H9 (cell line): ENCODE data around the gene ARHGAP10. TPM values are rescaled to one million over a fixed set of nuclear protein-coding genes. Genes with fewer than 3 reads are reported as not detected.

Experiments used
- DNase-seq: peaks from one replicate; pipeline ENCODE4 v3.0.0-alpha.2; 2017
- H2AFZ ChIP-seq: one replicate; pipeline ENCODE4 v1.6.1; 2013; ENCODE audit warnings: mild to moderate bottlenecking, low read length, control low read depth, moderate library complexity
- H2AK5ac ChIP-seq: 2 replicates; pipeline ENCODE4 v1.6.1; 2013; ENCODE audit warnings: low read length, control low read depth, mixed read lengths; ENCODE audit not compliant: insufficient read length
- H2BK120ac ChIP-seq: one replicate; pipeline ENCODE4 v1.6.1; 2013; ENCODE audit warnings: low read depth, mild to moderate bottlenecking, low read length, control low read depth, inconsistent platforms; ENCODE audit not compliant: poor library complexity, severe bottlenecking
- H2BK12ac ChIP-seq: 2 replicates; pipeline ENCODE4 v1.6.1; 2013; ENCODE audit warnings: low read length, control low read depth, mixed read lengths, low read depth; ENCODE audit not compliant: insufficient read length
- H2BK15ac ChIP-seq: 2 replicates; pipeline ENCODE4 v1.6.1; 2013; ENCODE audit warnings: low read depth, low read length, control low read depth
- H2BK20ac ChIP-seq: one replicate; pipeline ENCODE4 v1.6.1; 2013; ENCODE audit warnings: low read depth, mild to moderate bottlenecking, low read length, control low read depth, inconsistent platforms; ENCODE audit not compliant: poor library complexity, severe bottlenecking
- H2BK5ac ChIP-seq: 2 replicates; pipeline ENCODE4 v1.6.1; 2013; ENCODE audit warnings: low read length, control low read depth, mixed read lengths; ENCODE audit not compliant: insufficient read length
- H3K14ac ChIP-seq: 2 replicates; pipeline ENCODE4 v1.6.1; 2013; ENCODE audit warnings: low read length, control low read depth; ENCODE audit not compliant: insufficient read depth
- H3K18ac ChIP-seq: 2 replicates; pipeline ENCODE4 v1.6.1; 2013; ENCODE audit warnings: low read depth, mild to moderate bottlenecking, mixed read lengths, low read length, control low read depth; ENCODE audit not compliant: insufficient read length
- H3K23ac ChIP-seq: 2 replicates; pipeline ENCODE4 v1.6.1; 2013; ENCODE audit warnings: low read length, control low read depth, mixed read lengths, low read depth; ENCODE audit not compliant: insufficient read length
- H3K23me2 ChIP-seq: 2 replicates; pipeline ENCODE4 v1.6.1; 2013; ENCODE audit warnings: low read depth, mild to moderate bottlenecking, mixed read lengths, low read length, control low read depth; ENCODE audit not compliant: insufficient read length, poor library complexity, severe bottlenecking
- H3K27ac ChIP-seq: 2 replicates; pipeline ENCODE4 v1.5.1; 2013; ENCODE audit warnings: low read length, control low read depth, mixed read lengths, low read depth; ENCODE audit not compliant: insufficient read length
- H3K27me3 ChIP-seq: 2 replicates; pipeline ENCODE4 v1.6.1; 2013; ENCODE audit warnings: low read length, control low read depth, inconsistent platforms; ENCODE audit not compliant: insufficient read depth
- H3K4ac ChIP-seq: 2 replicates; pipeline ENCODE4 v1.6.1; 2013; ENCODE audit warnings: low read depth, mild to moderate bottlenecking, control low read depth, inconsistent platforms, low read length, moderate library complexity
- H3K4me1 ChIP-seq: 2 replicates; pipeline ENCODE4 v1.6.1; 2013; ENCODE audit warnings: low read length, control low read depth, inconsistent platforms; ENCODE audit not compliant: insufficient read depth
- H3K4me2 ChIP-seq: 2 replicates; pipeline ENCODE4 v1.6.1; 2013; ENCODE audit warnings: low read length, control low read depth, mixed read lengths; ENCODE audit not compliant: insufficient read length, insufficient read depth
- H3K56ac ChIP-seq: 2 replicates; pipeline ENCODE4 v1.6.1; 2013; ENCODE audit warnings: low read depth, mild to moderate bottlenecking, mixed read lengths, low read length, control low read depth; ENCODE audit not compliant: insufficient read length
- H3K79me1 ChIP-seq: 2 replicates; pipeline ENCODE4 v1.6.1; 2013; ENCODE audit warnings: low read depth, mild to moderate bottlenecking, moderate library complexity, low read length, control low read depth, inconsistent platforms; ENCODE audit not compliant: insufficient read depth, poor library complexity, severe bottlenecking
- H3K79me2 ChIP-seq: 2 replicates; pipeline ENCODE4 v1.6.1; 2013; ENCODE audit warnings: low read length, control low read depth, inconsistent platforms; ENCODE audit not compliant: insufficient read depth
- H3K9ac ChIP-seq: 2 replicates; pipeline ENCODE4 v1.6.1; 2013; ENCODE audit warnings: low read length, control low read depth, mixed read lengths; ENCODE audit not compliant: insufficient read length; ENCODE audit errors: extremely low read depth
- H3K9me3 ChIP-seq: one replicate; pipeline ENCODE4 v1.6.1; 2013; ENCODE audit warnings: low read depth, low read length, inconsistent platforms; ENCODE audit not compliant: control insufficient read depth
- H3T11ph ChIP-seq: one replicate; pipeline ENCODE4 v1.6.1; 2013; ENCODE audit warnings: mild to moderate bottlenecking, low read length, control low read depth, inconsistent platforms
- H4K20me1 ChIP-seq: one replicate; pipeline ENCODE4 v1.6.1; 2013; ENCODE audit not compliant: control insufficient read depth, insufficient read length, insufficient read depth
- H4K5ac ChIP-seq: 2 replicates; pipeline ENCODE4 v1.6.1; 2013; ENCODE audit warnings: low read depth, mild to moderate bottlenecking, mixed read lengths, low read length, control low read depth; ENCODE audit not compliant: insufficient read length
- H4K8ac ChIP-seq: replicated peaks from 2 replicates; pipeline ENCODE4 v1.6.1; 2013; ENCODE audit warnings: low read length, control low read depth, mixed read lengths, low read depth; ENCODE audit not compliant: insufficient read length
- H4K91ac ChIP-seq: 2 replicates; pipeline ENCODE4 v1.6.1; 2013; ENCODE audit warnings: low read depth, mild to moderate bottlenecking, moderate library complexity, mixed read lengths, low read length, control low read depth; ENCODE audit not compliant: insufficient read length
- H3K27ac Mint-ChIP-seq, 3 experiments: 2 replicates in 2 of 3; 3 replicates in 1 of 3; pipeline ENCODE4 v1.8.0; 2020 to 2021; ENCODE audit warnings: mixed read lengths in 3 of 3, mild to moderate bottlenecking in 1 of 3, moderate library complexity in 1 of 3
- H3K27me3 Mint-ChIP-seq: 2 replicates; pipeline ENCODE4 v1.8.0; 2021; ENCODE audit warnings: low read depth, mild to moderate bottlenecking, moderate library complexity, mixed read lengths
- H3K36me3 Mint-ChIP-seq, 3 experiments: 2 replicates in 2 of 3; 3 replicates in 1 of 3; pipeline ENCODE4 v1.8.0; 2020 to 2021; ENCODE audit warnings: low read depth in 3 of 3, mixed read lengths in 3 of 3; ENCODE audit not compliant: insufficient read depth in 1 of 3
- H3K4me1 Mint-ChIP-seq, 2 experiments: 2 replicates each; pipeline ENCODE4 v1.8.0; 2020; ENCODE audit warnings: mixed read lengths in 2 of 2
- H3K4me3 Mint-ChIP-seq, 2 experiments: 2 replicates in 1 of 2; 3 replicates in 1 of 2; pipeline ENCODE4 v1.8.0; 2020 to 2021; ENCODE audit warnings: mild to moderate bottlenecking in 2 of 2, mixed read lengths in 2 of 2, moderate library complexity in 1 of 2
- H3K9me3 Mint-ChIP-seq, 2 experiments: 2 replicates in 1 of 2; 3 replicates in 1 of 2; pipeline ENCODE4 v1.8.0; 2020; ENCODE audit warnings: mild to moderate bottlenecking in 2 of 2, mixed read lengths in 2 of 2, moderate library complexity in 1 of 2
- CTCF ChIP-seq: fragments of 200-600 bp; sonication (generic); conservative IDR thresholded peaks from 3 replicates; pipeline ENCODE4 v1.8.0; 2021; ENCODE audit warnings: antibody characterized with exemption, mild to moderate bottlenecking
- WGBS: extraction: QIAGEN DNeasy Blood & Tissue Kit; methylation state at CpG from one replicate; pipeline ENCODE4 v1.1.7; 2013; ENCODE audit warnings: missing lambda C conversion rate, low lambda C conversion rate, mixed read lengths; ENCODE audit not compliant: insufficient read length; ENCODE audit errors: extremely low coverage; 5-methylcytosine and 5-hydroxymethylcytosine counted together
- total RNA-seq: library from RNA; stranded (reverse); gene quantifications from 2 replicates; pipeline ENCODE4 v1.2.1, GENCODE V29; 2021

The ARHGAP10 gene
- total RNA-seq, 1 experiment from 2014 or later = 7.8 TPM

DNA sequence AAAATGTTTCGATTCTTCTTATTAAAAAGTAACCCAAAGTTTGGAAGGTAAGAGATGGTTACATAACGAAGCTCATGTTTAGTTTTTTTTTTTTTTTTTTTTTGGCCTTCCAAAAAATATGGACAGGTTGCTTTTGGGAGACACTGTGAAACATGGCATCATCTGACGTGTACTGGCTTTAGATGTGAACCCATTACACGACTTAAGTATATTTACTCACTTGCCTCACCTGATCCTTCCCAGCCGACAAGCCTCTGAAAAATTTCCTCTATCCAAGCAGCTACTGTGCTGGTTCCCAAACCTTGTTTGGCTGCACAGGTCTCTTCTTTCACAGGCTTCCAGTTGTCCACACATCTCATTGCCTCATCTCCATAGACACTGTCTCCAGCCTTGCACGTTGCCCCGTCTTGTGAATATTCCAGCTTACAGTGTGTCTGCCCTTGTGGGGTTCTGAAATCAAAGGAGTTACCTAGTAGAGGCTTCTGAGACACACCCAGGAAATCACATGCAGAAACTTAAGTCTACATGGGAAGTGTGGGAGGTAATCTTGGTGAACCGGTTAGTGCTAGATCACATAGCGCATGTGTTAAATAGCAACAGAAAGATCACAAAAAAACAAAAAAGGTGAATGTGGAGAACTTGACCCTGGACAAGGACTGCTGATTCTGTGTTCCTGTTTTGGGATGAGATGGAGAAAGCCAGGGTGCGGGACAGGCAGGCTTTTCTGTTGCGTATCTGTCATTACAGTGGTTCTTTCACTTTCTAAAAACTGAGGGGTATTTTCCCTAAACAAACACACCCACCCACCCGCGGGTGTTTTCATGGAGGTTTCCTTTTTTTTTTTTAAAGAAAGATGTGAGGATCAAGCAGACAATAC is 328.6 kb downstream of the ARHGAP10 start:
- Histone ChIP-seq H2BK12ac (no peak overlapping the region), H3K79me1 (no peaks in the 10 kb centered on the region), H3K9ac (no peak overlapping the region), H3K79me2 (no peaks in the 10 kb centered on the region), H3K27ac (no peak overlapping the region), H2BK120ac (no peak overlapping the region), H4K8ac (no peak overlapping the region), H4K5ac (no peak overlapping the region), H3T11ph (no peak overlapping the region), H3K4me2 (no peak overlapping the region), H3K4me1 (peaks cover 5% of the 10 kb centered on the region; the same call in 1 of the 2 replicates), H4K91ac (no peak overlapping the region), H3K23me2 (no peaks in the 10 kb centered on the region), H2BK20ac (no peak overlapping the region), H3K14ac (no peak overlapping the region), H3K23ac (no peak overlapping the region), H2AK5ac (no peak overlapping the region), H4K20me1 (no peaks in the 10 kb centered on the region), H2BK15ac (no peak overlapping the region), H3K27me3 (no peaks in the 10 kb centered on the region), H3K56ac (no peak overlapping the region), H3K4ac (no peak overlapping the region), H2BK5ac (no peak overlapping the region), H2AFZ (no peak overlapping the region), H3K18ac (no peak overlapping the region), H3K9me3 (no peaks in the 10 kb centered on the region)
- no CpG with 5 or more reads among the region's 13 CpGs for WGBS
- Mint-ChIP-seq H3K27me3 (no peaks in the 10 kb centered on the region), H3K4me3 (no peak overlapping the region), H3K36me3 (no peaks in the 10 kb centered on the region), H3K9me3 (no peaks in the 10 kb centered on the region), H3K4me1 (peaks cover 27 to 34% of the 10 kb centered on the region in 2 experiments), H3K27ac (no peak overlapping the region)
- no peak for TF ChIP-seq CTCF
- no peak for DNase-seq
